A549 treated with ZK216348 at 1 μM for 4 hours (cell line): Measurements from ENCODE around the gene THRB. TPM values are rescaled to one million over a fixed set of nuclear protein-coding genes. Genes with fewer than 3 reads are reported as not detected.

ENCODE experiments used
- total RNA-seq: library from RNA; stranded (reverse); fragments of 200-300 nt; extraction: Qiagen RNA extraction; gene quantifications from 5 replicates; pipeline ENCODE4 v1.2.3, GENCODE V29; 2022; ENCODE audit warnings: low read depth

The THRB gene
- 0.83 to 1.6 TPM (median 1.1 TPM) in 5 replicates for total RNA-seq

GRCh38 chr3:24494618-24495325, at the start of gene THRB:
TSS of gene THRB (minus strand) at chr3:24494850.

